WTC11 (cell line): ENCODE measurements around the gene SPEM3. TPM values are rescaled to one million over a fixed set of nuclear protein-coding genes. Genes with fewer than 3 reads are reported as not detected.

Source experiments
- ATAC-seq: fragments of 200-7000 bp; cut with Tn5 transposase; 2 replicates; pipeline ENCODE4 v1.10.0; 2021; ENCODE audit warnings: mild to moderate bottlenecking, moderate library complexity
- CTCF ChIA-PET: fragments of 300-600 bp; sonication (Branson Sonifier 250); formaldehyde crosslinking; loops from one replicate; lab custom pipeline; 2021; ENCODE audit warnings: antibody characterized with exemption; lab: Charles Lee
- POLR2A ChIA-PET: fragments of 350-600 bp; sonication (Branson Sonifier 250); formaldehyde crosslinking; loops from one replicate; lab custom pipeline; 2021; ENCODE audit warnings: antibody characterized with exemption; lab: Charles Lee
- DNase-seq: peaks from one replicate; pipeline ENCODE4 v3.0.0; 2021; ENCODE audit warnings: low spot score
- H3K27ac Mint-ChIP-seq: 2 replicates; pipeline ENCODE4 v1.8.0; 2021; ENCODE audit warnings: mixed read lengths
- H3K27me3 Mint-ChIP-seq: 2 replicates; pipeline ENCODE4 v1.8.0; 2021; ENCODE audit warnings: low read depth, mild to moderate bottlenecking, moderate library complexity, mixed read lengths
- H3K36me3 Mint-ChIP-seq: 2 replicates; pipeline ENCODE4 v1.8.0; 2021; ENCODE audit warnings: mixed read lengths
- H3K4me1 Mint-ChIP-seq: 2 replicates; pipeline ENCODE4 v1.8.0; 2022; ENCODE audit warnings: mixed read lengths
- H3K4me3 Mint-ChIP-seq: 2 replicates; pipeline ENCODE4 v1.8.0; 2021; ENCODE audit warnings: mild to moderate bottlenecking, moderate library complexity, mixed read lengths
- H3K9me3 Mint-ChIP-seq: 2 replicates; pipeline ENCODE4 v1.8.0; 2021; ENCODE audit warnings: mixed read lengths
- AR ChIP-seq: fragments of 250-450 bp; sonication (Bioruptor Pico); IDR thresholded peaks from 2 replicates; pipeline ENCODE4 v1.9.0; 2021; ENCODE audit warnings: mild to moderate bottlenecking
- ATF2 ChIP-seq: sonication (generic); formaldehyde crosslinking; IDR thresholded peaks from 2 replicates; pipeline ENCODE4 v1.8.1; 2022; ENCODE audit warnings: low read depth, missing genetic modification reagents, borderline replicate concordance
- ATF6 ChIP-seq: sonication (generic); formaldehyde crosslinking; IDR thresholded peaks from 2 replicates; pipeline ENCODE4 v1.8.1; 2023; ENCODE audit warnings: mild to moderate bottlenecking, missing genetic modification reagents
- ELF4 ChIP-seq: sonication (generic); formaldehyde crosslinking; IDR thresholded peaks from 2 replicates; pipeline ENCODE4 v1.8.1; 2022; ENCODE audit warnings: low read depth, mild to moderate bottlenecking, moderate library complexity, missing genetic modification reagents
- ESRRA ChIP-seq: sonication (generic); formaldehyde crosslinking; IDR thresholded peaks from 2 replicates; pipeline ENCODE4 v1.8.1; 2022; ENCODE audit warnings: mild to moderate bottlenecking, missing genetic modification reagents, borderline replicate concordance
- ETV6 ChIP-seq: sonication (generic); formaldehyde crosslinking; IDR thresholded peaks from 2 replicates; pipeline ENCODE4 v1.8.1; 2022; ENCODE audit warnings: mild to moderate bottlenecking, missing genetic modification reagents
- GRHL2 ChIP-seq: fragments of 250-450 bp; sonication (Bioruptor Pico); IDR thresholded peaks from 2 replicates; pipeline ENCODE4 v1.8.0; 2022; ENCODE audit warnings: mild to moderate bottlenecking, moderate library complexity; ENCODE audit not compliant: insufficient replicate concordance, severe bottlenecking
- IRF1 ChIP-seq: sonication (generic); formaldehyde crosslinking; IDR thresholded peaks from 2 replicates; pipeline ENCODE4 v1.8.0; 2023; ENCODE audit warnings: missing genetic modification reagents
- MYBL2 ChIP-seq: sonication (generic); formaldehyde crosslinking; IDR thresholded peaks from 2 replicates; pipeline ENCODE4 v1.8.1; 2023; ENCODE audit warnings: mild to moderate bottlenecking, moderate library complexity, missing genetic modification reagents
- NFE2L1 ChIP-seq: sonication (generic); formaldehyde crosslinking; IDR thresholded peaks from 2 replicates; pipeline ENCODE4 v1.8.1; 2023; ENCODE audit warnings: missing genetic modification reagents
- NR3C1 ChIP-seq: sonication (generic); formaldehyde crosslinking; conservative IDR thresholded peaks from 2 replicates; pipeline ENCODE4 v1.8.1; 2023; ENCODE audit warnings: low read depth, mild to moderate bottlenecking, missing genetic modification reagents
- TEAD4 ChIP-seq: sonication (generic); formaldehyde crosslinking; IDR thresholded peaks from 2 replicates; pipeline ENCODE4 v1.8.0; 2022; ENCODE audit warnings: mild to moderate bottlenecking, missing genetic modification reagents
- TP53 ChIP-seq: sonication (generic); formaldehyde crosslinking; IDR thresholded peaks from 2 replicates; pipeline ENCODE4 v1.8.1; 2023; ENCODE audit warnings: mild to moderate bottlenecking, missing genetic modification reagents
- ZNF263 ChIP-seq: sonication (generic); formaldehyde crosslinking; IDR thresholded peaks from 2 replicates; pipeline ENCODE4 v1.8.1; 2022; ENCODE audit warnings: low read depth, mild to moderate bottlenecking, moderate library complexity, missing genetic modification reagents
- ZNF416 ChIP-seq: fragments of 250-450 bp; sonication (Bioruptor Pico); IDR thresholded peaks from 2 replicates; pipeline ENCODE4 v1.9.0; 2021; ENCODE audit warnings: mild to moderate bottlenecking, inconsistent platforms
- total RNA-seq: library from RNA; stranded (reverse); gene quantifications from 3 replicates; pipeline ENCODE4 v1.2.3, GENCODE V29; 2021

Gene SPEM3
- total RNA-seq, 1 experiment from 2014 or later: not detected

GRCh38 chr17:7440834-7441195, 12.2 kb downstream of the SPEM3 start:
- ATAC-seq (no peak; the same call in 1 of the 2 replicates), DNase-seq (peak; percentile 64)
- Mint-ChIP-seq H3K36me3 (no peaks in the 10 kb centered on the region; the same call in 1 of the 2 replicates), H3K27me3 (peaks cover 35% of the 10 kb centered on the region), H3K27ac (peak overlapping the region; percentile 98), H3K9me3 (no peaks in the 10 kb centered on the region), H3K4me1 (peaks cover 38% of the 10 kb centered on the region), H3K4me3 (peak overlapping the region; percentile 97)
- CTCF ChIA-PET: interaction anchor here (0.6 to 3.8 kb wide), 17 partner anchors 21 to 679 kb away, joined by 3 to 21 read pairs (median 5); partner anchors contain the start of genes NLGN2, PLSCR3, SPEM1 and TMEM256
- POLR2A ChIA-PET: interaction anchor here (0.6 to 2.4 kb wide), 6 partner anchors 21 to 159 kb away, joined by 3 to 15 read pairs (median 5); partner anchors contain the start of genes POLR2A, SLC2A4 and TMEM256
- TF ChIP-seq ATF2 (no peak), ATF6 (no peak), ZNF416 (CRISPR knock-in tag) (0 out of 2 replicates have a peak, but pooled peaks have one; percentile 43), MYBL2 (CRISPR knock-in tag) (no peak)

GRCh38 chr17:7441266-7441665, 12.6 kb downstream of the SPEM3 start:
- ATAC-seq (no peak), DNase-seq (no peak)
- Mint-ChIP-seq H3K4me1 (peaks cover 38% of the 10 kb centered on the region), H3K27me3 (peaks cover 37% of the 10 kb centered on the region), H3K4me3 (peak overlapping the region; percentile 97), H3K36me3 (no peaks in the 10 kb centered on the region; the same call in 1 of the 2 replicates), H3K27ac (peak overlapping the region; percentile 80), H3K9me3 (no peaks in the 10 kb centered on the region)
- ChIA-PET POLR2A (interaction anchor here (0.5 to 2.4 kb wide), 7 partner anchors 22 to 159 kb away, joined by 3 to 15 read pairs (median 3); partner anchors contain the start of genes POLR2A, SLC2A4 and TMEM256), CTCF (interaction anchor here (0.6 to 3.8 kb wide), 17 partner anchors 21 to 679 kb away, joined by 3 to 21 read pairs (median 5); partner anchors contain the start of genes NLGN2, PLSCR3, SPEM1 and TMEM256)
- no peak for TF ChIP-seq AR (CRISPR knock-in tag)
- TF ChIP-seq NR3C1 (CRISPR knock-in tag): no peak
- TF ChIP-seq TP53 (CRISPR knock-in tag): no peak
- TF ChIP-seq GRHL2: no peak
- TF ChIP-seq ELF4 (CRISPR knock-in tag): no peak
- TF ChIP-seq ETV6 (CRISPR knock-in tag): no peak
- no peak for TF ChIP-seq TEAD4 (CRISPR knock-in tag)

- ChIA-PET POLR2A (interaction anchor here (0.9 to 2.4 kb wide), 2 partner anchors 35 to 42 kb away, joined by 3 to 15 read pairs; partner anchors contain the start of gene POLR2A), CTCF (interaction anchor here (1.2 to 3.8 kb wide), 5 partner anchors 37 to 86 kb away, joined by 3 to 21 read pairs (median 13); partner anchors contain the start of genes PLSCR3, TMEM256, TMEM95 and ZBTB4)
- peak overlapping the region; percentile 97 for H3K4me3 Mint-ChIP-seq
- H3K27me3 Mint-ChIP-seq: peaks cover 42% of the 10 kb centered on the region
- no peak for DNase-seq
- no peak for TF ChIP-seq ZNF263 (CRISPR knock-in tag)
- TF ChIP-seq ZNF416 (CRISPR knock-in tag): no peak
- TF ChIP-seq AR (CRISPR knock-in tag): no peak
- no peak for TF ChIP-seq IRF1 (CRISPR knock-in tag)
- no peak for TF ChIP-seq NFE2L1 (CRISPR knock-in tag)
- no peak for TF ChIP-seq ESRRA
- no peak overlapping the region for H3K27ac Mint-ChIP-seq
- peaks cover 42% of the 10 kb centered on the region for H3K4me1 Mint-ChIP-seq
- no peaks in the 10 kb centered on the region for H3K9me3 Mint-ChIP-seq
- no peak for ATAC-seq
- H3K36me3 Mint-ChIP-seq: no peaks in the 10 kb centered on the region; the same call in 1 of the 2 replicates
Measured at GRCh38 chr17:7442142-7442541, 13.5 kb downstream of the SPEM3 start.
